ENCODE data around the gene HS3ST4. TPM values are rescaled to one million over a fixed set of nuclear protein-coding genes. Genes with fewer than 3 reads are reported as not detected.

HS3ST4 gene
- total RNA-seq, 1 donor from 2014 or later = 12.6 TPM

DNA sequence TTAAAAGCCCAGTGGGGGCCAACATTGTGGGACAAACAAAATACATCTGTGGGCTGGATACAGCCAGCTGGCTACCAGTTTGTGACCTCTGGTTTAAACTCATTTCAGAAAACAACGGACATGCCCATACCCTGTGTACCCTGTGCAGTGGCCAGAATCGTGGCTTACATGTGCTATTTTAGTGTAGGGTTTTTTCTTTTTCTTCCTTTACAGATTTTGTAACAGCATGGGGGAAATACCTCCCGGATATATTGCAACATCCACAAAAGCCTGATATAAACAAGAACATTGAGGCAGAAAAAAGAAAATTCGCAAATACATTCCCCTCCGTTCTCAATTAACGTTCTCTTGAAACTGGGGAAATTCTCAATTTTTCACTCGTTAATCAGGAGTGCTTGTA, 7.3 kb downstream of the HS3ST4 start:
- DNase-seq (ENCODE audit: low spot score in 2 of 2, unreplicated experiment in 2 of 2) = no peak
- Mint-ChIP-seq H3K36me3 (peaks cover 3% of the 10 kb centered on the region), H3K27ac (no peak overlapping the region), H3K27me3 (ENCODE audit: low read depth) (peaks cover 61% of the 10 kb centered on the region), H3K4me1 (peaks cover 9% of the 10 kb centered on the region), H3K4me3 (no peak overlapping the region), H3K9me3 (no peaks in the 10 kb centered on the region)
- no peak for TF ChIP-seq CTCF (IDR thresholded peaks at IDR 0.05; ENCODE audit: unreplicated experiment)

DNA sequence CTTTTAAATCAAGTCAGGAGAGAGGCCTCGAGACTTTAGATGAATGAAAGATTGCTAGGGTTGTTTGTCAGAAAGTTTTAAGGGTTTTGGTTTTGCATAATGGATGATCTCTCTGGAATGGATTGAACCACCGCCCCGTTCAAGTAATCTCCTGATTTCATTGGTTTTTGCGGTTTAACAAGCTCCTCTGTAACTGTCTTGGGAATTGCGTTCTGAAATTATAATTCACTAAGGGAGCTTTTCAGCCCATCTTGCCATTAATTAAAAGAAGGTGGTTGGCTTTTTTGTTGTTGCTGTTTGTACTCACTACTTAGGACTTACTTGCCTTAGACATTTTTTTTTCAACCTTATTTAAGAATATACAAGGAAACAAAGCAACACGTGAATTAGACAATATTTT, 8.8 kb downstream of the HS3ST4 start:
- H3K4me1 Mint-ChIP-seq = no peaks in the 10 kb centered on the region
- H3K27me3 Mint-ChIP-seq (ENCODE audit: low read depth) = peaks cover 46% of the 10 kb centered on the region
- H3K36me3 Mint-ChIP-seq = peaks cover 3% of the 10 kb centered on the region
- TF ChIP-seq CTCF (IDR thresholded peaks at IDR 0.05; ENCODE audit: unreplicated experiment) = no peak
- H3K4me3 Mint-ChIP-seq = no peak overlapping the region
- no peak overlapping the region for H3K27ac Mint-ChIP-seq
- no peak for DNase-seq (ENCODE audit: low spot score in 2 of 2, unreplicated experiment in 2 of 2)
- H3K9me3 Mint-ChIP-seq = no peaks in the 10 kb centered on the region

- H3K4me1 Mint-ChIP-seq = peaks cover 10% of the 10 kb centered on the region
- no peaks in the 10 kb centered on the region for H3K9me3 Mint-ChIP-seq
- no peak overlapping the region for H3K4me3 Mint-ChIP-seq
- H3K36me3 Mint-ChIP-seq = no peaks in the 10 kb centered on the region
- no peak overlapping the region for H3K27ac Mint-ChIP-seq
- no peak for DNase-seq (ENCODE audit: low spot score in 2 of 2, unreplicated experiment in 2 of 2)
- no peaks in the 10 kb centered on the region for H3K27me3 Mint-ChIP-seq (ENCODE audit: low read depth)
- TF ChIP-seq CTCF (IDR thresholded peaks at IDR 0.05; ENCODE audit: unreplicated experiment) = no peak
These were observed 15.8 kb downstream of the HS3ST4 start for GRCh38 chr16:25707553-25707952.

- Mint-ChIP-seq H3K4me3 (no peak overlapping the region), H3K27ac (no peak overlapping the region), H3K4me1 (peaks cover 10% of the 10 kb centered on the region), H3K9me3 (no peaks in the 10 kb centered on the region), H3K27me3 (ENCODE audit: low read depth) (no peaks in the 10 kb centered on the region), H3K36me3 (no peaks in the 10 kb centered on the region)
- no peak for DNase-seq (ENCODE audit: low spot score in 2 of 2, unreplicated experiment in 2 of 2)
- peak; percentile 18 for TF ChIP-seq CTCF (IDR thresholded peaks at IDR 0.05; ENCODE audit: unreplicated experiment)
These were observed 16.3 kb downstream of the HS3ST4 start for GRCh38 chr16:25707982-25708583.

DNA sequence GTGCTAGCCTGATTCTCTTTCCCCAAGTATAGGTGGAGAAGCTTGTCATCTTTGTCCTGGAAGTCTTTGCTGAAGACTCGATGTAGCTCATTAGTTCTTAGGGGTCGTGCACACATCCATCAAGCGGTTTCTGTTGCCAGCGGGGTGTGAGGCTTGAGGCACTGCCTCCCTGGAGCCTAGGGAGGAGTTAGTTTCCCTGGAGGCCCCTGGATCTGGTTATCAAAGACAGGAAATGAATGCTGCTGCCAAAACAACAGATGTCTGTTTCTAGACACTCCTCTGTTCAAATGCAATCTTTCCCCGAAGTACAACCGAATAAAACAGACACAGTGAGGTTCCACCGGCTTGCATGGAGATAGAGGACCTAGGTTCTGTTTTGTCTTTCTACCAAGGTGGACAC, 17.5 kb downstream of the HS3ST4 start:
- Mint-ChIP-seq H3K36me3 (no peaks in the 10 kb centered on the region), H3K27me3 (ENCODE audit: low read depth) (no peaks in the 10 kb centered on the region), H3K9me3 (no peaks in the 10 kb centered on the region), H3K27ac (peak overlapping the region; percentile 24), H3K4me1 (peaks cover 15% of the 10 kb centered on the region), H3K4me3 (no peak overlapping the region)
- no peak for TF ChIP-seq CTCF (IDR thresholded peaks at IDR 0.05; ENCODE audit: unreplicated experiment)
- no peak for DNase-seq (ENCODE audit: low spot score in 2 of 2, unreplicated experiment in 2 of 2)

Measured in mesothelial cell of epicardium (in vitro differentiated cells).